Cerebellar nuclear complex (tissue), 1 donor: ENCODE measurements around the gene ST13.
A peak's percentile ranks its signal among the peaks of the same experiment; 100 is the strongest.
"Not testable (repeated sequence)": the region's sequence is repeated elsewhere in the genome, so short reads cannot be mapped to it uniquely, and the experiment has no call there.

Experiments
- DNase-seq, 2 experiments: peaks; one replicate each; lab custom pipeline; 2025; lab: John Stamatoyannopoulos, UW

ST13 gene

DNA sequence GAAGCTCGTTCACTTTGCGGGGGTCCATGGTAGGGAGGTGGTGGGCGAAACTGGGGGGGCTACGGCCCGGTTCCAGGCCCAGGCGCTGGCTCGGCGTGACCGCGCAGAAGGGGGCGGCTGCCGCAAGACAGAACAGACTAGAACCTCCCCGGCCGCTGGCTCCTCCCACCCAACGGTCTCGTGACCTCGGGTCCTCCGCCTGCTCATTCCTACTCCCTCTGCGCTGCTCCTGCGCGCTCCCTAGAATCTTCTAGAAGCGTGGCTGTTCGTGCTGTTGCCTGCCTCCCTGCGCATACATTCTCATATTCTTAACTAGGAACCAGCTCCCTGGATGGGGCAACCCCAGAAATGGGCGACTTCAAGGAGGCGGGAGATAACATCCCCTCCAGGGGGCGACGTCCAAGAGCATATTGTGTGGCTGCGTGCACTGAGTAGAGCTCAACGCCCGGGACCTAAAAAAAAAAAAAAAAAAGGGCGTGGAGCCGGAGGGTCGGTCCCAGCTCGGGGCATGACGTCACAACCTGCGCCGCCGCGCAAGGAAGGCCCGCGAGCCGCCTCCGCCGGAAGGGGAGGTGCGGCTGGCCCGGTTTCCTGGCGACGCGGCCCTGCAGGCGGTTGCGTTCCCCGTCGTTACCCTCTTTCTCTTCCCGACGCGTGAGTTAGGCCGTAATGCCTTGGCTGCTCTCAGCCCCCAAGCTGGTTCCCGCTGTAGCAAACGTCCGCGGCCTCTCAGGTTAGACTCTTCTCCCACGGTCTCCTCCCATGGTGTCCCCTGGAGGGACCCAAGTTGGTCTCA, at the start of gene ST13, which contains the start of gene XPNPEP3:
Gene ST13, minus strand, starts transcription at position 127 of the 796 bp plus-strand sequence. Its CDS starts 99 bp downstream, at position 28.
Gene XPNPEP3, plus strand, starts transcription at position 636 of the 796 bp plus-strand sequence. Its CDS starts 34 bp downstream, at position 670.
- DNase-seq = peak; percentile 60 to 82

DNA sequence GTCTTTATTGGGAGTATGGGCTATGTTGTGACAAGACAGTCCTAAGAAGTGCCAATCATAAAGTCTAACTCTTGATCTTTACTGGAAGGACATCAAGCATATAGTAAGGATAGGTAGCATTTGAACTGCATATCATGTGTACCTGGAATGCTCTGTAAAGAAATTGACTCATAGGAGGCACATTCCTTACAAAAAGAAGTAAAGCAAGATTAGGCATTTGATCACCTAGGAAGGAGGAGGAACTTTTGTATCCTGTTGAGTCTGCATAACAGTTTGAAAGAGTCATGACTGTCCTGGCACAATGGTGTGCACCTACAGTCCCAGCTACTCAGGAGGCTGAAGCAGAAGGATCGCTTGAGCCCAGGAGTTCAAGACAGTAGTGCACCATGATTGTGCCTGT, 47.7 kb upstream of the ST13 start:
- DNase-seq = no peak

DNA sequence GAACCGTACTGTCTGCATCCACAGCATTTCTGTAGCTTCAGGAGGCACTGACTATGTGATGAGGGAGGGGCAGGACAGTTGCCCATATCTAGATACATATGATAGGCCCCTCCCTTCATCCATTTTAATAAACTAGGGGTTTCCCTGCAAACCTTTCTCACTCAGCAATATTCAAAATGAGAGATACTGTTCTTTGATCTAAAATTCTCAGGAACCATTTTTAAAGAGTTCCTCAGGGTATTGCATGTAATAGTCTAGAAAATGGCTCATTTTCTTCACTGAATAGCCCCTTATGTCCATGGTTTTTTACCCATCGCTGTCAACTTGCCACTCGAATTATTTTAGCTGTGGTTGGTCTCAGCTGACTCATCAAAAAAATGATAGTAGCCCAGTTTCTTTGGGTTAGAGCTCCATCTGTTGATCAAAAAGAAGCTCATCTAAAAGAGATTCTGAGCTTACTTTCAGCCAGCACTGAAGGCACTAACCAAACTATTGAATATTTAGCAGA, 42.5 kb upstream of the ST13 start:
- DNase-seq = peak in 1 of 2 experiments; percentile 6

DNA sequence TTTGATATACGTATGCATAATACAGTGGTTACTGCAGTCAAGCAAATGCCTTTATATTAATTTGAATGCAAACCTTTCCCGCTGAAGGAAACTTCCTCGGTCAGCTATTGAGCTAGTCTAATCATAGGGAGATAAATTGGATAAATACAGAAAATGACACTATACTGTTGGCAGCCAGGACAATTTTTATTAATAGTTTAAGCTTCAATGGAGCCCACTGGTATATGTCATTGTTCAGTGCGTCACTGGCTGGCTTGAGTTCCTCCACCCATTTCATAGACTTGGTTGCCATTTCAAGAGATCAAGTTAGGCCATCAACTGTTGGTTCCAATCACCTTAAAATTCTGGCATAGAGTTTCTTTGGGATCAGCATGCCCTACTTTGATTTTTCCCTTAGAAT, 38.0 kb upstream of the ST13 start:
- no peak for DNase-seq

DNA sequence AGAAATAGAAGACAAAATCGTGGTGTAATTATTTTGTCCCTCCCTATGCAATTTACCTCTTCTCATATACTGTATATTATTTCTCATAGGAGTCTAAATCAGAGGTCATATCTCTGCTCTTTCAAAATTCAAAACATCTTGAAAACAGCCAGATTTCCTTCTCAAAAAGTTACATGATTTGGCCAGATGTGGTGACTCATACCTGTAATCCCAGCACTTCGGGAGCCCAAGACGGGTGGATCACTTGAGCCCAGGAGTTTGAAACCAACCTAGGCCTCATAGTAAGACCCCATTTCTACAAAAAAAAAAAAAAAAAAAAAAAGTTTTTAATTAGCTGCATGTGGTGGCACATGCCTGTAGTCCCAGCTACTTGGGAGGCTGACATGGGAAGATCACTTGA, 34.4 kb upstream of the ST13 start:
- no peak for DNase-seq

- DNase-seq = no peak
Observed at GRCh38 chr22:40889116-40889515, 32.7 kb upstream of the ST13 start.

DNA sequence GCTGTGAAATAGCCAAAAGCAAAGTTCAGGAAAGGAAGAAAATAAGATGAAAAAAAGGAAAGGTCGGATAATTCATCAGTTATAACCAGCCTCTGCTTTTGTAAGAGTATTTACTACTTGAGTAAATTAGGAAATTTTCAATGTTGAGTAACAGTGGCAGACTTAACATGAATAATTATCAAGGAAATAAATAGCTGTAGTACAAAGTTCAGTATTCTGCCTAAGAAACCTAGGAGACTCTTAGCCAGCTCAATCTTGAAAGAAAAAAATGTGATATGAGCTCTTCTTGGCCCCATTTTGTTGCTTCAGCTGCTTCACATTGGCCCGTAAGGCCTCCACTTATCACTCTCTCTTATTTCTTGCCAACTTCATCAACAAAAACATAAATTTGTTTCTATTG, 22.5 kb upstream of the ST13 start:
- DNase-seq = no peak

- no peak for DNase-seq
Observed at GRCh38 chr22:40877488-40877887, 21.0 kb upstream of the ST13 start.

GRCh38 chr22:40876907-40877306, 20.5 kb upstream of the ST13 start:
- no peak for DNase-seq

DNA sequence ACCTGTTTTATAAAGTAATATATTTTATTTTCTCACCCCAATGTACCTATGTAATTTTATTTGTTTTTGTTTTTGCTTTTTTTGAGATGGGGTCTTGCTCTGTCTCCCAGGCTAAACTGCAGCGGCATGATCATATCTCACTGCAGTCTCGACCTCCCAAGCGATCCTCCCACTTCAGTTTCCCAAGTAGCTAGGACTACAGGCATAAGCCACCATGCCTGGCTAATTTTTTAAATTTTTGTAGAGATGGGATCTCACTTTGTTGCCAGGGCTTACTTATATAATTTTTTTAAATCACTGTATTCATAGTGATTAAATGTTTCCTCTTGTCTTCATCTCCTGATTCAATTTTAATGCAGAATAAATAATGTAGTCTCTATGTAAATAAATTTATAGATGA, 18.7 kb upstream of the ST13 start:
- DNase-seq = no peak

- DNase-seq = no peak
Observed at GRCh38 chr22:40874016-40874415, 17.6 kb upstream of the ST13 start.

DNA sequence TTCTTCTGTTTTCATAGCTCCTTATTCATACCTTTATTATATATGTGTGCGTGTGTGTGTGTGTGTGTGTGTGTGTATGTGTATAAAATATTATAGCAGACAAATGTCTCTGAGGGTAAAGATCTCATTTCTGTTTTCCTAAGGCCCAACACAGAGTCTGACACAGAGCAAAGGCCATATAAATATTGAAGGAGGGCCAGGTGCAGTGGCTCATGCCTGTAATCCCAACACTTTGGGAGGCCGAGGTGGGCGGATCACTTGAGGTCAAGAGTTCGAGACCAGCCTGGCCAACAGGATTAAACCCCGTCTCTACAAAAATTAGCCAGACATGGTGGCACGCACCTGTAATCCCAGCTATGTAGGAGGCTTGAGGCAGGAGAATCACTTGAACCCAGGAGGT, 11.9 kb upstream of the ST13 start:
- not testable (repeated sequence) for DNase-seq

DNA sequence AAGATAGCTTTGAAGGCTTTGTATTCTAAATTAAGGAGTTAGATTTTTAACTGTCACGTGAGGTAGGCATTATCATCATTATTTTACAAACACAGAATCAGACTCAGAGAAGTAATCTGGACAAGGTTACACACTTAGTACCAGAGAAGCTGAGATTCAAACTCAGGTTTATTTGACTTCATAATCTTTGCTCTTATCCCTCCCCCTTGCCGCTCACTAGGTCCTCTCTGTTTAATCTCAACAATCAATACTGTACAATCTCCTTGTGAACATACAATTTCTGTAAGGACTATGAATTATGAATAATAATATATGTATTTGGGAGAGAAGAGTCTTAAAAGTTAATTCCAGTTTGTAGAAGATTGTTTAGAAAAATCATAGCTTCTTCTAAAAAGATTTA, 10.7 kb upstream of the ST13 start:
- no peak for DNase-seq

DNA sequence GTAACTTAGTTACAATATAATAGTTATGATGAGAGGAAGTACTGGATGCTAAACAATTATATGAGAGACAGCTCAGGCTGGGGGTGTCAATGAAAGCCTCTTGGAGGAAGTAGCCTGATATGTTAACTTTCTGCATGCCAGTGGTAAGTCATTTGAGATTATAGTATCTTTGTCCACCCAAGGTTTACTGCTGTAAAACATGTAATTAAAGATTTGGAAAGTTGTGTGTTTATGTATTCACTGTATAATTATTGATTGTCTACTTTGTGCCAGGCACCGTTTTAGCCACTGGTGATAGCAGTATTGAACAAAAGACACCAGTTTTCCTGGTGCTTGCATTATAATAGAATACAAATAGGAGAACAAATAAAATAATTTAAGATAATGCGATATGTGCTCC, 6.1 kb upstream of the ST13 start:
- no peak for DNase-seq

GRCh38 chr22:40862013-40862412, 5.6 kb upstream of the ST13 start, which contains the start of gene DNAJB7:
Gene DNAJB7, minus strand, starts transcription at chr22:40862113. Its CDS starts 119 bp downstream, at chr22:40861994.
- DNase-seq = no peak

DNA sequence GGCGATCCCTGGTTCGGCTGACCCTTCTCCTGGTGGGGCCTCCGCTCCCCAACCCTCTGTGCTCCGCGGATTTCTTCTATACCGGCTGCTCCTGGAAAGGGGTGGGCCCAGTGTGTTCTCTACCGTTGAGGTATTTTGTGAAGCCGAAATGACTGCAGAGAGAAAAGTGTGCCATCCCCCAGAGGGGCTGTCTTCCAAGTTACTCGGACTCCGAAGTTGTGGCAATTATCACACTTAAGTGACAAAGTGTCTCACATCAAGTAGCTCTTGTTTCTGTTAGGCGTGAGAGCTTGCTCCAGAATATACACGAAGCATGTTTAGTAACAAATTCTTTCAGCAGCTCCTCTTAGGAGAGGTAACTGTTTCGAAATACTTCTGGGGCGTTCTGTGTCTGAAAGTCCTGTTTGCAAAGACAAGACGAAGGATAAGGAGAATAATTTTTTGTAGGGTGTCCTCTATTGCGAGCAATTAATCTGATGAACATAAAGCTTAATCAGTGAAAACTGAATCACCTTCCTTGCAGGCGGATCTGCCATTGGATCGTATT, 943 bp upstream of the ST13 start:
- peak in 1 of 2 experiments; percentile 9 for DNase-seq

- no peak for DNase-seq
Observed at GRCh38 chr22:40855979-40856512, 393 bp downstream of the ST13 start.

DNA sequence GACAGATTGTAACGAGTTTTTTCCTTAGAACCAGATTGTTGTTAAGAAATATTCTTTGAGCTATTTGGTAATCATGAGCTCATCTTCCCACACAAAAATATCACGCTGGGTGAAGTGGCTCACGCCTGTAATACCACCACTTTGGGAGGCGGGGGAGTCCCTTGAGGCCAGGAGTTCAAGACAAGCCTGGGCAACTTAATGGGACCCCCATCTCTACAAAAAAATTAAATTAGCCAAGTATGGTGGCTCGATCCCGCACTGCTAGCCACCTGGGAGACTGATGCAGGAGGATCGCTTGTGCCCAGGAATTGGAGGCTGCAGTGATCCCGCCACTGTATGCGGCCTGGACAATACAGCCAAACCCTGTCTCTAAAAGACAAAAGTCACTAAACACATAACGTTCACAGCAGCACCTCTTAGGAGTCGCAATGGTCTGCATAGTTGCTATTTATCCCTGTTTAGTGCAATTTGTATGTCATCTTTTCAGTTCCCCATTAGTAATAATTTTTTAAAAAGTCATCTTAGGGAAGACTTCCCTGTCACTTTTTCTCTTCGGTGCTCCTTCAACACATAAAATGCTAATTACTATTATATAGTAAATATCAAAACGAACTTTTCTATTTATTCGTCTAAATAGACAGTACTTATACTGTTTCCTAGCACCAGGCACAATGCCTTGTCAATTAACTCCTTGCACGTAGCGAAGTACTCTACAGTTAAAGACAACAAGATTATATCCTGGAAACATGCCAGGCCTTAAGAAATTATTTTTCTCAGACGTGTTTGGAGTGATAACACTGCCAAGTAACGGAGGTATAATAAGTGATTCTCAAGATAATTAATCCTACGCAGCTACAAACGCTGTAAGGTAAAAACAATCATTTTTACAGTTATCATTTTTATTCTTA, 1.1 kb downstream of the ST13 start:
- DNase-seq = no peak

DNA sequence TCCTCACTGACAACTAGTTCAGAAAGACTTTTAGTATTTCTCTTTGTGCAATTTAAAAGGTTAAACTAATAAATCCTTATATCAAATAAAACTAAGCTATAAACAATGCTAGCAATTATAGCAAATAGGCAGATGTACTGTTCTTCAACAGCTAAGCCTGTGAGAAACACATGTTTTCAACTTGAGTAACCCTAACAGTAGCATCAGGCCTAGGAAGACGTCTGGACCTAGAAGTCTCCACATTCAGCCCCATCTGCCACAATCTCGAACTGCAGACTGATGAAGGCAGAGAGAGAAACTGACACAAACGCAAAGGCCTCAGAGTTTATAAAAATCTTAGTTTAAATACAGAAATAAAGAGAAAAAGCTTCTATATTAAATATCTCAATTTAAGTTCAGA, 2.5 kb downstream of the ST13 start:
- no peak for DNase-seq

DNA sequence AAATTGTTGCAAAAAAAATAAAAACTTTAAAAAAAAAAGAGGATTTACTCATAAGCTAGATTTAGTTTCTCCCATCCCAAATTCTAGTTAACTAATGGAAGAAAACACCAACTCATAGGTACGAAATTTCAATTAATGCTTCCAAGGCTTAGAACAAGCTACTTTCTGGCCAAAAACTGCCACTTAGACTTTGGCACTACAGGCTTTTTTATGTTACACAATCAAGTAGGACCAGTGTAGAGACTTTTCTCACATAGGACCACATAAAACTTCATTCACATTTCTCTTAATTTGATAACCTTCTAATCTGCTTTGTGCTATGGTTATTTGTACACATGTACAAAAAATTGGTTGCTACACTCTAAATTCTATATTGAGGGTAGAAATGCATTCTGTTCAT, 3.1 kb downstream of the ST13 start:
- no peak for DNase-seq

GRCh38 chr22:40845816-40846215, 10.6 kb downstream of the ST13 start:
- not testable (repeated sequence) for DNase-seq

DNA sequence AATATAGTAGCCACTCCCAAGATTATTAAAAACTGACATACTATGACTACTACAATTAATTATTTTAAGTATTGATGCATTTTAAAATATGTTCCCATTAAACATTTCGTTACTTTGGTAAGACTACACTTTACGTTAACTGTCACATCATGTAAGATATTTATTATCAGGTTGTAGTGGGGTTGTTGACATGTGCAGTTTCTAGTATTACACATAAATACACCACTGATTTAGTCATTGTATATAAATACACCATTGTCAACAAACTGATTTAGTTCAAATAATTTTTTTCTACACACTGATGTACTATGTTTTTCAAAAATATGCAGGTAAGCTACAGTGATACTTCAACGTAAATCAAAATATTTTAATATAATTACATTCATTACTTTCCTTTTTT, 11.5 kb downstream of the ST13 start:
- no peak for DNase-seq
